HL-60 (cell line): Measurements from ENCODE around the gene TBC1D21.

Source experiments
- DNase-seq, 2 experiments: peaks; one replicate each; pipeline ENCODE4 v3.0.0-alpha.2; 2010 to 2020; ENCODE audit warnings: low read depth in 1 of 2, low spot score in 1 of 2
- H3K27ac ChIP-seq: fragments of 250-450 bp; sonication (Bioruptor Pico); replicated peaks from 2 replicates; pipeline ENCODE4 v1.5.1; 2020; ENCODE audit warnings: mild to moderate bottlenecking, moderate library complexity
- H3K27me3 ChIP-seq: fragments of 250-450 bp; sonication (Bioruptor Pico); 2 replicates; pipeline ENCODE4 v1.5.1; 2021; ENCODE audit warnings: mild to moderate bottlenecking, moderate library complexity; ENCODE audit not compliant: insufficient read depth, poor library complexity, severe bottlenecking
- H3K4me3 ChIP-seq: replicated peaks from 2 replicates; pipeline ENCODE4 v1.5.1; 2011; ENCODE audit warnings: mild to moderate bottlenecking, control low read depth, low read length; ENCODE audit not compliant: insufficient read depth
- GABPA ChIP-seq: IDR thresholded peaks from 2 replicates; pipeline ENCODE4 v1.6.1; 2012; ENCODE audit warnings: low read depth
- POLR2AphosphoS5 ChIP-seq: IDR thresholded peaks from 2 replicates; pipeline ENCODE4 v1.6.1; 2012; ENCODE audit warnings: low read depth
- REST ChIP-seq: IDR thresholded peaks from 2 replicates; pipeline ENCODE4 v1.6.1; 2012; ENCODE audit warnings: low read depth; ENCODE audit not compliant: insufficient replicate concordance
- SPI1 ChIP-seq: IDR thresholded peaks from 2 replicates; pipeline ENCODE4 v1.6.1; 2012; ENCODE audit warnings: low read depth, mild to moderate bottlenecking, borderline replicate concordance
- TF ChIP-seq, protein P1 (sequence below): IDR thresholded peaks from one replicate; pipeline ENCODE4 v1.5.1; 2011; ENCODE audit warnings: low read length, control low read depth, inconsistent platforms; ENCODE audit not compliant: insufficient read depth

Gene TBC1D21

GRCh38 chr15:73843787-73844186 lies 29.6 kb upstream of the TBC1D21 start:
- no peak for DNase-seq
- H3K27ac ChIP-seq: no peak overlapping the region
- TF ChIP-seq GABPA: no peak
- TF ChIP-seq, protein P1, sequence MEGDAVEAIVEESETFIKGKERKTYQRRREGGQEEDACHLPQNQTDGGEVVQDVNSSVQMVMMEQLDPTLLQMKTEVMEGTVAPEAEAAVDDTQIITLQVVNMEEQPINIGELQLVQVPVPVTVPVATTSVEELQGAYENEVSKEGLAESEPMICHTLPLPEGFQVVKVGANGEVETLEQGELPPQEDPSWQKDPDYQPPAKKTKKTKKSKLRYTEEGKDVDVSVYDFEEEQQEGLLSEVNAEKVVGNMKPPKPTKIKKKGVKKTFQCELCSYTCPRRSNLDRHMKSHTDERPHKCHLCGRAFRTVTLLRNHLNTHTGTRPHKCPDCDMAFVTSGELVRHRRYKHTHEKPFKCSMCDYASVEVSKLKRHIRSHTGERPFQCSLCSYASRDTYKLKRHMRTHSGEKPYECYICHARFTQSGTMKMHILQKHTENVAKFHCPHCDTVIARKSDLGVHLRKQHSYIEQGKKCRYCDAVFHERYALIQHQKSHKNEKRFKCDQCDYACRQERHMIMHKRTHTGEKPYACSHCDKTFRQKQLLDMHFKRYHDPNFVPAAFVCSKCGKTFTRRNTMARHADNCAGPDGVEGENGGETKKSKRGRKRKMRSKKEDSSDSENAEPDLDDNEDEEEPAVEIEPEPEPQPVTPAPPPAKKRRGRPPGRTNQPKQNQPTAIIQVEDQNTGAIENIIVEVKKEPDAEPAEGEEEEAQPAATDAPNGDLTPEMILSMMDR: no peak
- TF ChIP-seq SPI1: no peak
- TF ChIP-seq REST: no peak
- TF ChIP-seq POLR2AphosphoS5: no peak
- no peak overlapping the region for H3K4me3 ChIP-seq
- H3K27me3 ChIP-seq: no peaks in the 10 kb centered on the region

DNA sequence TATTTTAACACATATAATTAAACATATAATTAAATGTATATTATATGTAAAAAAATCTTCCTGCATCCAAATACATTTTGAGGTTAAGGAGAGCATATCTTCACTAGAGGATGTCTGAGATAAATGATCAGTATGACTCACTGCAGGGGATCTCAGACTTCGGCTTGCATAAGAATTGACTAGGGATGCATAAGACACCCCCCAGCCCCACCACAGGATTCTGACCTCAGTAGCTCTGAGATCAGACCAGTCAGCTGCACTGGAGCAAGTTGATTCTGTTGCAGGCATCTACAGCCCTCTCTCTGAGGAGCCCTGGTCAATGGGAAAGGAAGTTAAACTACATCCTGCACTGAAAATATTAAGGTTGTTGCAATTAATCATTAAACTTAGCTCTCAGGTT lies 29.0 kb upstream of the TBC1D21 start:
- Histone ChIP-seq H3K4me3 (no peak overlapping the region), H3K27ac (no peak overlapping the region), H3K27me3 (no peaks in the 10 kb centered on the region)
- no peak for DNase-seq
- TF ChIP-seq SPI1: no peak
- TF ChIP-seq REST: no peak
- TF ChIP-seq, protein P1: no peak
- no peak for TF ChIP-seq GABPA
- no peak for TF ChIP-seq POLR2AphosphoS5

DNA sequence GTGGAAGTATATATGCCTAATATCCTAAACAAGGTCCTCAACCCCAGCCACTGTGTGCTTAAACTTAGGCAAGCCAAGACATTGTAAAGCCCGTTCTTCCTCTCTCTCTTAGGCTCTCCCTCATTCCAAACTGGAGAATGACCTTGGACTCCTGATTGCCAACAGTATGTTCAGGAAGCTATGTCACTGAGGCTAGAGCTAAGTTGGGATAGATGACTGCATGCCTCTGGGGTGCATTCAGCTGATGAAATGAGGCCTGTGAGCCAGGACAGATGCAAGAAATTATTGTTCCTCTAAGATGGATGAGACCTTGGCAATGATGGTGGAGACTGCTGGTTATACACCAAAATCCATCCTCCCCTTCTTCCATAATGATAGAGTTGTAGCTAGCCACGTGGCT lies 27.9 kb upstream of the TBC1D21 start:
- H3K27ac ChIP-seq: no peak overlapping the region
- TF ChIP-seq GABPA (no peak), REST (no peak), SPI1 (no peak), POLR2AphosphoS5 (no peak)
- TF ChIP-seq, protein P1: no peak
- no peak for DNase-seq
- H3K27me3 ChIP-seq: no peaks in the 10 kb centered on the region
- H3K4me3 ChIP-seq: no peak overlapping the region
